Measurements from ENCODE around the gene SLC37A1.
"Not testable (repeated sequence)": the region's sequence is repeated elsewhere in the genome, so short reads cannot be mapped to it uniquely, and the experiment has no call there.

Gene SLC37A1

GRCh38 chr21:42615924-42616323 is 102.3 kb downstream of the SLC37A1 start:
- no peak for DNase-seq (ENCODE audit: low read depth in 3 of 3)

- no peak for DNase-seq (ENCODE audit: low read depth in 3 of 3)
Measured at GRCh38 chr21:42616446-42616845, 102.8 kb downstream of the SLC37A1 start.

- DNase-seq (ENCODE audit: low read depth in 3 of 3), result no peak
Measured at GRCh38 chr21:42616941-42617340, 103.3 kb downstream of the SLC37A1 start.

GRCh38 chr21:42617486-42617885 is 103.8 kb downstream of the SLC37A1 start:
- DNase-seq (ENCODE audit: low read depth in 3 of 3), result no peak

DNA sequence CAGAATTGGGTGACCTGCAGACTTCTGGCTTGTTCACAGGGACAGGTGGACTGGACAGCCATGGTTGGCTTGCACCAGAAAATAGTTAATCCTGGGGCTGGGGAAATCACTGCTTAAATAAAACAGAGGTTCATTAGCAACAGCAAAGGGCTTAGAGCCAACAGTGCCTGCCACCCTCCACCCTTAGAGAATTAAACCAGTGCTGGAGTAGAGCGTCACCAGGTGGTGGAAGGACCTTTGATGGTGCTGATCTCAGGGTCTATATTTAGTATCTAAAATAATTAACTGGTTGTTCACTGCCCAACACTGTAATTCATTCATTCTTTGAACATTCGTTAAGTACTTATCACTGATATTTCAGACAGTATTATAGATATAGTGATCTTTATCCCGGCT is 105.1 kb downstream of the SLC37A1 start:
- no peak for DNase-seq (ENCODE audit: low read depth in 3 of 3)

DNA sequence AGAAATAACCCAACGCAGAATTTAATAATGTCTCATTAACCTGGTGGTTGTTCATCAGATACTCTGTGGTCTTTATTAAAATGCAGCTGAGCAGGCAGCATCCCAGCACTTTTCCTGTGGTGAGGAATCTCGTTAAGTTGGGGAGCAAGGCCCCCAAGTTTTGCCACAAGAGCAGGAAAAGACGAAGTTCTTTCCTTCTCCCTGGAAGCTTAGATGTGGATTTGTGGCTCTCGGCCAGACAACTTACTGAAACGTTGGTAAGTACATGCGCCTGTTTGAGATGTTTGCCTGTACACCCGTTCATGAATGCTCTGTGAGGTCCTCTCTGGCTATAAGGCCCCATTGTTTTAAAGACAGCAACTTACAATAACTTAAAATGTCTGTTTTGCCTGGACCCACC is 105.5 kb downstream of the SLC37A1 start:
- DNase-seq (ENCODE audit: low read depth in 3 of 3), result no peak

DNA sequence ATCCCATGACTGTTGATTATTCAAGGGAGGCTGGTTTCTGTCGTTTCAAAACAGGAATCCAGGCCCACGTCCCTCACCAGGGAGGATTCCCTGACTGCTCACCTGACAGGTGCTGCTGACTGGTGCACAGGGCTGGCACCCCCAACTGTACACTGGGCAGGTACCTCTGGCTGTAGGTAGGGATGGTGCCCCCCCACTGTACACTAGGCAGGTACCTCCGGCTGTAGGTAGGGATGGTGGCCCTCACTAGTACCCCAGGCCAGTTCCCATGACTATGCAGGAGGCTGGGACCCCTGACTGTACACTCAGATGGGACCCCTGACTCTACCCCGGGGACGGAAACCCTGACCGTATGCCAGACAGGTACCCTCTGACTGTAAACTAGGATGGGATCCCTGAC is 106.2 kb downstream of the SLC37A1 start:
- DNase-seq (ENCODE audit: low read depth in 3 of 3), result no peak

DNA sequence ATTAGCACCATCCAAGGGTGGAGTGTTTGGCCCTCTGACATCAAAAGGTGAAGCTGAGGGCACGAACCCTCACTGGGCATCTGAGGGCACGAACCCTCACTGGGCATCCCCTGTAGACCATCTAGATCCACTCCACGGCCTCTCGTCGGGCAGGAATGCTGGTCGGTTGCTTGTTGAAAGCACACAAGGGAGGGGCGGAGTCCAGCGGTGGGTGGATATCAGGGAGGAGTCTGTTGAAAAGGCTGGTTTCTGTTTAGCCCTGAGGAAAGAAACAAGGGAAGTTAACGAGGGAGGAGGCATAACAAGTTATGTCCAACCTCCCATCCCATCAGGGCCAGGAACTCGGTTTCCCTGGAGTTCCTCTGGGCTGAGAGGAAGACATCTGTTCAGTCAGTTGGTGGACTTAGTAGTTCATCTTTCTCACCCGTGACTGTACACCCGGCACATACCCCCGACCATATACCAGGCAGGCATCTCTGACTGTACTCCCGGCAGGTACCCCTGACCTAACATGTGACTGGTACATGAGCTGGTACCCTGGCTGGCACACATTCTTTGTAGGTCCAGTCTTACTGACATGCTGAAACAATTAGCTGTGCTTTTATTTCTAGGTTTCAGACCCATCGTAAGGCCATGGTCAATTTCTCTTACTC is 107.6 kb downstream of the SLC37A1 start:
- no peak for DNase-seq (ENCODE audit: low read depth in 3 of 3)

GRCh38 chr21:42621819-42622177 is 108.1 kb downstream of the SLC37A1 start:
- no peak for DNase-seq (ENCODE audit: low read depth in 3 of 3)

DNA sequence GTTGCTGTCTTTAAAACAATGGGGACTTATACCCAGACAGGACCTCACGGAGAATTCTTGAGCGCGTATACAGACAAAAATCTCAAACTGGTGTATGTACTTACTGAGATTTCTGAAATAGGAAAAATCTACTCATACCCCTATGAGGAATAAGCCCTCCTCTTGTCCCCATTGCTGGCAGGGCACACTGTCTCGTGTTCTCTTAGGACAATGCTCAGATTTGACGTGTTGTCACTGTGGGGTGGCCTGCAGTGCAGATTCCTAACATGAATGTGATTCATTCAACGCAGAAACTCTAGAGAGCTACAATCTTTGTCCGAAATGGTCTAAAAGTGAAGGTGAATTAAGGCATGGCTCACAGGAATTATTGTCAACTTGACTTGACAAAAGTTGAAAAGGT is 108.6 kb downstream of the SLC37A1 start:
- no peak for DNase-seq (ENCODE audit: low read depth in 3 of 3)

- DNase-seq (ENCODE audit: low read depth in 3 of 3), result no peak
Measured at GRCh38 chr21:42623694-42624093, 110.0 kb downstream of the SLC37A1 start.

GRCh38 chr21:42624095-42624790 is 110.6 kb downstream of the SLC37A1 start:
- no peak for DNase-seq (ENCODE audit: low read depth in 3 of 3)

DNA sequence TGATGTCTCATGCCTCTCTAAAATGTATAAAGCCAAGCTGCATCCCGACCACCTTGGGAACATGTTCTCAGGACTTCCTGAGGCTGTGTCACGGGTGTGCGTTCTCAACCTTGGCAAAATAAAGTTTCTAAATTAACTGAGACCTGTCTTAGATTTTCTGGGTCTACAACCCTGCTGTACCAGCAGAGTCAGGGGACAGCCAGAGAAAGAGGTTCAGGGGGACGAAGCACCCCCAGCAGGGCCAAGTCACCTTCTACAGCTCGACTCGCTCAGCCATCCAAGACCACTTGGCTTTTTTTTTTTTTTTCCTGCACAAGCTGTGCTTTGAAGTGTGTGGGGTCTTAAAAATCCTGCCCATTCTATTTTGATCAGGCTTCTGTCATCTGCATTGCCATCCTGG is 111.3 kb downstream of the SLC37A1 start:
- DNase-seq (ENCODE audit: low read depth in 3 of 3), result no peak

DNA sequence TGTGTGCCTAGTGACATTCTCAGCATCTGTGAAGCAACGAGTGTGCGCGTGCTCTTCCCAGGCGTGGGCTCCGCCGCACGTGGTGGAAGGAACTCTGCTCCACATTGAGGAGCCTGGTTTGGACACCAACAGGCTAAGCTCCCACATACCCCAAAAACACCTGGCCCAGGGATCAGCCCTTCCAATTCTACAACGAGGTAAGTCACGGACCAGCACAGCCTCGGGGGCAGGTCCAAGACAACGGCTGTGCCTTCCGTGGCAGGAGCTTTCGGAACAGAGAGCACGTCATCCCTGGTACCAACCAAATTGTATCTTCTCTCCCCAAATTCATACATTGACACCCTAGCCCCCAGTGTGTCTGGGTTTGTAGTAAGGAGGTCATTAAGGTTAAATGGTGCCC is 112.5 kb downstream of the SLC37A1 start:
- DNase-seq (ENCODE audit: low read depth in 3 of 3), result no peak

GRCh38 chr21:42627527-42628289 is 114.1 kb downstream of the SLC37A1 start:
- DNase-seq (ENCODE audit: low read depth in 3 of 3), result no peak

GRCh38 chr21:42628466-42629061 is 114.9 kb downstream of the SLC37A1 start:
- not testable (repeated sequence) for DNase-seq (ENCODE audit: low read depth in 3 of 3)

GRCh38 chr21:42629933-42630589 is 116.4 kb downstream of the SLC37A1 start:
- no peak for DNase-seq (ENCODE audit: low read depth in 3 of 3)

DNA sequence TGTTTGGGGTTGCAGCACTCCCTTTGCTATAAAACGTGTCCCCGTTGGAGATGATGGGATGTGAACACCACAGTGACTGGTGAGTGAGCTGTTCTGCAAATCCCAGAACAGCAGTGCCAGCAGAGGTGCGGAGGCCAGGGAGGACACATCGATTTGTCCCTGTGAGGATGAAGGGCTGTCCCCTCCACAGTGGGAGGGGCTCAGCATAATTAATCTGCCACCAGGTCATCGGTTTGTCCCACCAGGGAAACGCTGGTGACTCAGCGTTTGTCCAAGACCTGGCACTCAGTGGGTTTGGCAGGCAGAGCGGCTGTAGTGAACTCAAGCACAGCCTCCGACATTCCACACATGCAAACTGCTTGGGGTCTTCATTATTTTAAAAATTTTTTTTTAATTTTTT is 117.0 kb downstream of the SLC37A1 start:
- DNase-seq (ENCODE audit: low read depth in 3 of 3), result no peak
